IMR-90 (cell line): ENCODE data around the gene TUBGCP3. TPM values are rescaled to one million over a fixed set of nuclear protein-coding genes. Genes with fewer than 3 reads are reported as not detected.

ENCODE experiments used
- ATAC-seq: fragments of 200-7000 bp; cut with Tn5 transposase; 2 replicates; pipeline ENCODE4 v1.9.1; 2020; ENCODE audit warnings: low read depth, mild to moderate bottlenecking, moderate library complexity
- BruUV-seq: library from RNA; stranded (reverse); fragments of 400-500 nt; replicated peaks from 2 replicates; lab custom pipeline; 2021; lab: Mats Ljungman, UMichigan
- CTCF ChIA-PET: fragments of 300-600 bp; formaldehyde crosslinking; extraction: SDS; loops from one replicate; lab custom pipeline; 2021; ENCODE audit warnings: antibody characterized with exemption; lab: Yijun Ruan, JAX
- POLR2A ChIA-PET: fragments of 300-600 bp; sonication (Branson Sonifier 250); formaldehyde crosslinking; loops from one replicate; lab custom pipeline; 2022; ENCODE audit warnings: antibody characterized with exemption; ENCODE audit not compliant: unreplicated experiment; lab: Charles Lee
- DNase-seq: peaks from one replicate; pipeline ENCODE4 v3.0.0; 2013
- H2AFZ ChIP-seq: replicated peaks from 2 replicates; pipeline ENCODE3; 2013; ENCODE audit warnings: low read length, mild to moderate bottlenecking; ENCODE audit not compliant: poor library complexity
- H2AK5ac ChIP-seq: 2 replicates; pipeline ENCODE4 v1.6.1; 2013; ENCODE audit warnings: low read depth, low read length, inconsistent platforms
- H2AK9ac ChIP-seq: replicated peaks from 2 replicates; pipeline ENCODE3; 2013; ENCODE audit warnings: mild to moderate bottlenecking, low read depth, low read length, moderate library complexity; ENCODE audit not compliant: poor library complexity
- H2BK120ac ChIP-seq: 2 replicates; pipeline ENCODE4 v1.6.1; 2013; ENCODE audit warnings: low read depth, low read length, inconsistent platforms
- H2BK15ac ChIP-seq: 3 replicates; pipeline ENCODE4 v1.6.1; 2013; ENCODE audit warnings: low read depth, low read length, inconsistent platforms
- H2BK20ac ChIP-seq: 2 replicates; pipeline ENCODE4 v1.6.1; 2013; ENCODE audit warnings: low read depth, mild to moderate bottlenecking, inconsistent platforms, low read length, moderate library complexity
- H2BK5ac ChIP-seq: 2 replicates; pipeline ENCODE4 v1.6.1; 2013; ENCODE audit warnings: mild to moderate bottlenecking, low read depth, low read length, inconsistent platforms; ENCODE audit not compliant: poor library complexity, severe bottlenecking
- H3K14ac ChIP-seq: replicated peaks from 2 replicates; pipeline ENCODE4 v1.6.1; 2013; ENCODE audit warnings: low read depth, low read length, inconsistent platforms
- H3K18ac ChIP-seq: 2 replicates; pipeline ENCODE4 v1.6.1; 2013; ENCODE audit warnings: low read depth, low read length, control low read depth
- H3K23ac ChIP-seq: 2 replicates; pipeline ENCODE4 v1.6.1; 2013; ENCODE audit warnings: low read depth, low read length, inconsistent platforms
- H3K27ac ChIP-seq: 2 replicates; pipeline ENCODE4 v1.5.1; 2013; ENCODE audit warnings: mild to moderate bottlenecking, control low read depth, low read length; ENCODE audit not compliant: insufficient read depth
- H3K27me3 ChIP-seq: 2 replicates; pipeline ENCODE4 v1.6.1; 2013; ENCODE audit warnings: low read length; ENCODE audit not compliant: control insufficient read depth, insufficient read depth
- H3K36me3 ChIP-seq: 2 replicates; pipeline ENCODE4 v1.6.1; 2013; ENCODE audit warnings: low read length, mixed read lengths; ENCODE audit not compliant: control insufficient read depth, insufficient read depth
- H3K4ac ChIP-seq: 2 replicates; pipeline ENCODE4 v1.6.1; 2013; ENCODE audit warnings: low read depth, low read length, inconsistent platforms
- H3K4me1 ChIP-seq: 2 replicates; pipeline ENCODE4 v1.6.1; 2013; ENCODE audit warnings: low read length, mixed read lengths; ENCODE audit not compliant: control insufficient read depth, insufficient read depth
- H3K4me2 ChIP-seq: 2 replicates; pipeline ENCODE4 v1.6.1; 2013; ENCODE audit warnings: low read depth, mild to moderate bottlenecking, control low read depth, low read length, moderate library complexity
- H3K4me3 ChIP-seq: 2 replicates; pipeline ENCODE4 v1.5.1; 2013; ENCODE audit warnings: low read depth, mild to moderate bottlenecking, control low read depth, low read length, moderate library complexity; ENCODE audit not compliant: insufficient read depth
- H3K56ac ChIP-seq: 2 replicates; pipeline ENCODE4 v1.6.1; 2013; ENCODE audit warnings: low read length, inconsistent platforms; ENCODE audit not compliant: insufficient read depth; ENCODE audit errors: extremely low read depth
- H3K79me1 ChIP-seq, 2 experiments: 2 replicates each; pipeline ENCODE4 v1.6.1; 2013; ENCODE audit warnings: low read length in 2 of 2, inconsistent platforms in 1 of 2, low read depth in 1 of 2
- H3K9ac ChIP-seq: 2 replicates; pipeline ENCODE4 v1.6.1; 2013; ENCODE audit warnings: low read depth, low read length, control low read depth
- H3K9me1 ChIP-seq: 2 replicates; pipeline ENCODE4 v1.6.1; 2013; ENCODE audit warnings: low read length, inconsistent platforms; ENCODE audit not compliant: insufficient read depth
- H3K9me3 ChIP-seq: 2 replicates; pipeline ENCODE4 v1.6.1; 2013; ENCODE audit warnings: low read length; ENCODE audit not compliant: control insufficient read depth, insufficient read depth
- H4K20me1 ChIP-seq: 2 replicates; pipeline ENCODE4 v1.6.1; 2013; ENCODE audit warnings: low read length, inconsistent platforms; ENCODE audit not compliant: insufficient read depth
- H4K5ac ChIP-seq: 2 replicates; pipeline ENCODE4 v1.6.1; 2013; ENCODE audit warnings: mild to moderate bottlenecking, low read depth, low read length, control low read depth
- H4K8ac ChIP-seq, 2 experiments: 2 replicates each; pipeline ENCODE4 v1.6.1; 2013; ENCODE audit warnings: low read depth in 2 of 2, low read length in 2 of 2, control low read depth in 1 of 2, inconsistent platforms in 1 of 2
- H4K91ac ChIP-seq: 2 replicates; pipeline ENCODE4 v1.6.1; 2013; ENCODE audit warnings: low read depth, low read length, inconsistent platforms; ENCODE audit not compliant: insufficient read depth
- BHLHE40 ChIP-seq: fragments of 150-350 bp; IDR thresholded peaks from 2 replicates; pipeline ENCODE4 v1.6.1; 2016; ENCODE audit warnings: mild to moderate bottlenecking, low read depth, low read length
- CEBPB ChIP-seq: IDR thresholded peaks from 2 replicates; pipeline ENCODE4 v1.6.1; 2012; ENCODE audit warnings: low read depth, low read length, improper control_type of control experiment
- CHD1 ChIP-seq: IDR thresholded peaks from 2 replicates; pipeline ENCODE4 v1.6.1; 2012; ENCODE audit warnings: low read depth, low read length, improper control_type of control experiment
- CTCF ChIP-seq: conservative IDR thresholded peaks from 2 replicates; pipeline ENCODE4 v1.5.1; 2012; ENCODE audit warnings: mild to moderate bottlenecking, low read depth, low read length, improper control_type of control experiment
- FOS ChIP-seq: fragments of 150-350 bp; IDR thresholded peaks from 2 replicates; pipeline ENCODE4 v1.6.1; 2016; ENCODE audit warnings: low read depth, low read length
- MAFK ChIP-seq: IDR thresholded peaks from 2 replicates; pipeline ENCODE4 v1.6.1; 2012; ENCODE audit warnings: low read depth, low read length, improper control_type of control experiment
- MAZ ChIP-seq: IDR thresholded peaks from 2 replicates; pipeline ENCODE4 v1.6.1; 2012; ENCODE audit warnings: low read depth, mild to moderate bottlenecking, low read length, improper control_type of control experiment, moderate library complexity, borderline replicate concordance
- MXI1 ChIP-seq: IDR thresholded peaks from 2 replicates; pipeline ENCODE4 v1.6.1; 2012; ENCODE audit warnings: low read depth, mild to moderate bottlenecking, low read length, moderate library complexity, borderline replicate concordance
- NFE2L2 ChIP-seq: fragments of 150-350 bp; IDR thresholded peaks from 2 replicates; pipeline ENCODE4 v1.6.1; 2016; ENCODE audit warnings: low read depth, mild to moderate bottlenecking, low read length
- POLR2A ChIP-seq: IDR thresholded peaks from 2 replicates; pipeline ENCODE4 v1.6.1; 2012; ENCODE audit warnings: mild to moderate bottlenecking, low read depth, low read length
- RAD21 ChIP-seq: IDR thresholded peaks from 2 replicates; pipeline ENCODE4 v1.6.1; 2012; ENCODE audit warnings: low read length, improper control_type of control experiment
- RCOR1 ChIP-seq: IDR thresholded peaks from 2 replicates; pipeline ENCODE4 v1.6.1; 2012; ENCODE audit warnings: mild to moderate bottlenecking, low read length, improper control_type of control experiment; ENCODE audit not compliant: insufficient replicate concordance
- RFX5 ChIP-seq: IDR thresholded peaks from 2 replicates; pipeline ENCODE4 v1.8.0; 2012; ENCODE audit warnings: low read depth, mild to moderate bottlenecking, low read length, moderate library complexity
- SMC3 ChIP-seq: fragments of 150-350 bp; IDR thresholded peaks from 2 replicates; pipeline ENCODE4 v1.6.1; 2016; ENCODE audit warnings: low read depth, mild to moderate bottlenecking, antibody characterized with exemption, low read length, moderate library complexity
- WGBS, 2 experiments: methylation state at CpG; one replicate each; pipeline versions ENCODE4 v1.1.5 to v1.1.7; 2013; ENCODE audit warnings: missing lambda C conversion rate in 2 of 2; ENCODE audit not compliant: insufficient read length in 1 of 2; ENCODE audit errors: extremely low coverage in 2 of 2; 5-methylcytosine and 5-hydroxymethylcytosine counted together
- dilution Hi-C: fragments of 300-500 bp; cut with HindIII; formaldehyde crosslinking; loops from one replicate; pipeline ENCODE4 v1.14.3; 2018; ENCODE audit warnings: low sequenced_read_pairs; ENCODE audit not compliant: unreplicated experiment
- in situ Hi-C: fragments of 300-500 bp; cut with MboI; formaldehyde crosslinking; loops from 3 replicates; pipeline ENCODE4 v1.14.3; 2019; ENCODE audit warnings: low sequenced_read_pairs, inconsistent platforms, mixed read lengths
- intact Hi-C: fragments of 100-400 bp; cut with micrococcal nuclease; formaldehyde crosslinking; loops from 2 replicates; pipeline ENCODE4 v1.10.0; 2022
- polyA plus RNA-seq, 3 experiments: library from polyadenylated mRNA; depleted of rRNA; stranded (reverse); fragments of >200 nt; gene quantifications; 2 replicates each; pipeline ENCODE4 v1.2.3, GENCODE V29; 2012; ENCODE audit warnings: low replicate concordance in 1 of 3
- total RNA-seq: library from RNA; depleted of rRNA; stranded (reverse); fragments of >200 nt; gene quantifications from 2 replicates; pipeline ENCODE4 v1.2.3, GENCODE V29; 2012
- TF ChIP-seq, protein P1 (sequence below): fragments of 150-350 bp; IDR thresholded peaks from 2 replicates; pipeline ENCODE4 v1.6.1; 2017; ENCODE audit warnings: mild to moderate bottlenecking, antibody characterized with exemption, low read length, low read depth
- TF ChIP-seq, protein P2 (sequence below): fragments of 150-350 bp; IDR thresholded peaks from 2 replicates; pipeline ENCODE4 v1.6.1; 2016; ENCODE audit warnings: low read depth, mild to moderate bottlenecking, low read length, moderate library complexity, borderline replicate concordance

Gene TUBGCP3
- total and polyA plus RNA-seq, 2 of the 4 experiments (the other 2 are of a cell fraction): 16.0 to 17.8 TPM

- H3K4me1 ChIP-seq: no peaks in the 10 kb centered on the region
- DNase-seq (no peak), ATAC-seq (no peak)
- H2AK9ac ChIP-seq: no peak overlapping the region
- H3K4me2 ChIP-seq: no peak overlapping the region
- H4K91ac ChIP-seq: no peak overlapping the region
- H3K27ac ChIP-seq: no peak overlapping the region
- no peak overlapping the region for H2BK20ac ChIP-seq
- no peak overlapping the region for H2AFZ ChIP-seq
- TF ChIP-seq, protein P1, sequence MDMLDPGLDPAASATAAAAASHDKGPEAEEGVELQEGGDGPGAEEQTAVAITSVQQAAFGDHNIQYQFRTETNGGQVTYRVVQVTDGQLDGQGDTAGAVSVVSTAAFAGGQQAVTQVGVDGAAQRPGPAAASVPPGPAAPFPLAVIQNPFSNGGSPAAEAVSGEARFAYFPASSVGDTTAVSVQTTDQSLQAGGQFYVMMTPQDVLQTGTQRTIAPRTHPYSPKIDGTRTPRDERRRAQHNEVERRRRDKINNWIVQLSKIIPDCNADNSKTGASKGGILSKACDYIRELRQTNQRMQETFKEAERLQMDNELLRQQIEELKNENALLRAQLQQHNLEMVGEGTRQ: no peak
- TF ChIP-seq CHD1: no peak
- TF ChIP-seq NFE2L2: no peak
- no peak for TF ChIP-seq BHLHE40
- TF ChIP-seq MAFK: no peak
- TF ChIP-seq RCOR1: no peak
- TF ChIP-seq, protein P2, sequence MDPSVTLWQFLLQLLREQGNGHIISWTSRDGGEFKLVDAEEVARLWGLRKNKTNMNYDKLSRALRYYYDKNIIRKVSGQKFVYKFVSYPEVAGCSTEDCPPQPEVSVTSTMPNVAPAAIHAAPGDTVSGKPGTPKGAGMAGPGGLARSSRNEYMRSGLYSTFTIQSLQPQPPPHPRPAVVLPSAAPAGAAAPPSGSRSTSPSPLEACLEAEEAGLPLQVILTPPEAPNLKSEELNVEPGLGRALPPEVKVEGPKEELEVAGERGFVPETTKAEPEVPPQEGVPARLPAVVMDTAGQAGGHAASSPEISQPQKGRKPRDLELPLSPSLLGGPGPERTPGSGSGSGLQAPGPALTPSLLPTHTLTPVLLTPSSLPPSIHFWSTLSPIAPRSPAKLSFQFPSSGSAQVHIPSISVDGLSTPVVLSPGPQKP: no peak
- no peak for TF ChIP-seq MXI1
- TF ChIP-seq POLR2A: no peak
- no peak for TF ChIP-seq FOS
- no peak for TF ChIP-seq SMC3
- no peak for TF ChIP-seq MAZ
- no peak for TF ChIP-seq CEBPB
- no peak for TF ChIP-seq RAD21
- no peak for TF ChIP-seq RFX5
- no peak for TF ChIP-seq CTCF
- H3K14ac ChIP-seq: no peak overlapping the region
- H4K20me1 ChIP-seq: no peaks in the 10 kb centered on the region
- no peak overlapping the region for H2BK5ac ChIP-seq
- H3K56ac ChIP-seq: no peak overlapping the region
- no peak overlapping the region for H4K8ac ChIP-seq
- H3K9me3 ChIP-seq: no peaks in the 10 kb centered on the region
- no peak overlapping the region for H3K9ac ChIP-seq
- dilution Hi-C loops (no loop called here), in situ Hi-C loops (no loop called here), intact Hi-C loops (no loop called here)
- no peak overlapping the region for H2BK15ac ChIP-seq
- H3K27me3 ChIP-seq: no peaks in the 10 kb centered on the region
- H3K36me3 ChIP-seq: no peaks in the 10 kb centered on the region
- no peak overlapping the region for H3K23ac ChIP-seq
- WGBS, 2 experiments: 100% methylated on average over 3 of the region's 10 CpGs; no CpG with 5 or more reads in 1 of the 2 experiments
- ChIA-PET CTCF (no interaction called here), POLR2A (no interaction called here)
- H3K9me1 ChIP-seq: no peaks in the 10 kb centered on the region
- H2AK5ac ChIP-seq: no peak overlapping the region
- H3K4me3 ChIP-seq: no peak overlapping the region
- no TSS peak for BruUV-seq
- no peak overlapping the region for H3K18ac ChIP-seq
- no peaks in the 10 kb centered on the region for H3K79me1 ChIP-seq
- no peak overlapping the region for H2BK120ac ChIP-seq
- H4K5ac ChIP-seq: no peak overlapping the region
- no peak overlapping the region for H3K4ac ChIP-seq
These were observed 119.9 kb downstream of the TUBGCP3 start for GRCh38 chr13:112468069-112468468.
